Thoracic aorta (tissue), 2 donors: ENCODE data around the gene ENTPD2. TPM values are rescaled to one million over a fixed set of nuclear protein-coding genes. Genes with fewer than 3 reads are reported as not detected.

Experiments used
- ATAC-seq: fragments of 150-250 bp; one replicate; pipeline ENCODE4 v1.8.0; 2017; ENCODE audit warnings: low read depth; ENCODE audit not compliant: insufficient number of reproducible peaks, low FRiP score
- DNase-seq: peaks from one replicate; pipeline ENCODE4 v3.0.0-alpha.2; 2020; ENCODE audit warnings: low spot score
- H3K27ac ChIP-seq, 2 donors: fragments of 200-600 bp; sonication (generic); 1 replicate in 1 of 2; 2 replicates in 1 of 2; pipeline ENCODE4 v1.5.1; 2016; ENCODE audit warnings: mild to moderate bottlenecking in 2 of 2, moderate library complexity in 2 of 2
- H3K27me3 ChIP-seq: fragments of 200-600 bp; sonication (generic); replicated peaks from 2 replicates; pipeline ENCODE4 v1.6.0; 2016; ENCODE audit warnings: mild to moderate bottlenecking; ENCODE audit not compliant: insufficient read depth
- H3K36me3 ChIP-seq: fragments of 200-600 bp; sonication (generic); one replicate; pipeline ENCODE4 v1.5.1; 2016
- H3K4me1 ChIP-seq, 2 donors: fragments of 200-600 bp; sonication (generic); 1 replicate in 1 of 2; 2 replicates in 1 of 2; pipeline versions ENCODE4 v1.5.1 to v1.6.0; 2016; ENCODE audit warnings: low read depth in 2 of 2, mild to moderate bottlenecking in 1 of 2; ENCODE audit not compliant: control insufficient read depth in 1 of 2
- H3K4me3 ChIP-seq: fragments of 200-600 bp; sonication (generic); 2 replicates; pipeline ENCODE4 v1.5.1; 2016; ENCODE audit warnings: mild to moderate bottlenecking
- H3K9me3 ChIP-seq: fragments of 200-600 bp; sonication (generic); 2 replicates; pipeline ENCODE4 v1.5.1; 2016
- CTCF ChIP-seq: fragments of 200-600 bp; sonication (generic); IDR thresholded peaks from one replicate; pipeline ENCODE4 v1.5.1; 2019; ENCODE audit warnings: antibody characterized with exemption
- total RNA-seq, 2 donors: library from RNA; depleted of rRNA; stranded (reverse); fragments of >200 nt; gene quantifications; one replicate each; pipeline versions ENCODE4 v1.1.0 to v1.2.3, GENCODE V29; 2016

Gene ENTPD2
- total RNA-seq, 2 donors from 2014 or later, result 0.92 to 0.95 TPM

DNA sequence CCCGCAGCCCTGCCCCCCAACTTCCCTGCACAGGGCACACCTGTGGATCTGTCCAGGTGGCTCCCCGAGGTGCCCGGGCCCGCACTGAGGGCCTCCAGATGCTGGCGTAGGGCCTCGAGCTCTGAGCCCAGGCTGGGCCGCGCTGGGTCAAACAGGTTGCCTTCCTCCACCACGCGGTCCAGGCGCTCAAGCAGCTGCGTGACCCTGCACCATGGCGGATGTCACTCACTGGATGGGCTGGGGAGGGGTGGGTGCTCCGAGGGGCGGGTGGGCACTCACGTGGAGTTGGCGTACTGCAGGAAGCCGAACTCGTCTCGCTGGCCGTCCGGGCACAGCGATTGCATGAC, 31.2 kb downstream of the ENTPD2 start:
- no peak for TF ChIP-seq CTCF
- DNase-seq (no peak), ATAC-seq (no peak)
- no peaks in the 10 kb centered on the region for H3K27me3 ChIP-seq
- peaks cover 8 to 17% of the 10 kb centered on the region in 2 donors for H3K4me1 ChIP-seq
- peaks cover 5% of the 10 kb centered on the region for H3K36me3 ChIP-seq
- no peak overlapping the region for H3K4me3 ChIP-seq
- no peaks in the 10 kb centered on the region for H3K9me3 ChIP-seq
- H3K27ac ChIP-seq, result no peak overlapping the region

DNA sequence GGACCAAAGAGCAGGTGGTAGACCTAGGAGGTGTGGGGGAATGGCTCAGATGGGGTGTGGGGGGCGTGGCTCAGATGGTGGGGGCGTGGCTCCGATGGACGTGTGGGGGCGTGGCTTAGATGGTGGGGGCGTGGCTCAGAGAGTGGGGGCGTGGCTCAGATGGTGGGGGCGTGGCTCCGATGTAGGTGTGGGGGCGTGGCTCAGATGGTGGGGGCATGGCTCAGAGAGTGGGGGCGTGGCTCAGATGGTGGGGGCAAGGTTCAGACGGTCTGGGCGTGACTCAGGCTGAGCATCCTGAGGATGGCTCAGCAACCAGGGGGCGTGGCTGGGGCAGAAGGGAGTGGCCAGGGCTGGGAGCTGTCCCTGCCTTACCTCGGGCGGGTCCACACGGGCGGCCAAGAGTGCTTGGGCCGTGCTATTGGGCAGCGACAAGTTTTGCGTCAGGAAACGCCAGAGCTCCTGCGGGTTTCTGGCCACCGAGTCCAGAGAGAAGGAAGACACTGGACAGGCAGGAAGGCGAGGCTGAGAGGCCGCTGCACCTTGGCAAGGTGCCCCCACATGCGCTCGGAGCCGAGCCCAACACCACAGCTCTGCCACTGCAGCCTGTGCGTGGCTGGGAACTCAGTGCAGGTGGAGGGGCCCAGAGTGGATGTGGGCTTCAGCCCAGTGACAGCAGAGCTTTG, 31.7 kb downstream of the ENTPD2 start:
- no peaks in the 10 kb centered on the region for H3K9me3 ChIP-seq
- ATAC-seq, result no peak
- H3K4me3 ChIP-seq, result no peak overlapping the region
- no peak for TF ChIP-seq CTCF
- H3K27me3 ChIP-seq, result no peaks in the 10 kb centered on the region
- DNase-seq, result no peak
- H3K4me1 ChIP-seq, result peaks cover 5 to 12% of the 10 kb centered on the region in 2 donors
- H3K36me3 ChIP-seq, result peaks cover 10% of the 10 kb centered on the region
- no peak overlapping the region for H3K27ac ChIP-seq

DNA sequence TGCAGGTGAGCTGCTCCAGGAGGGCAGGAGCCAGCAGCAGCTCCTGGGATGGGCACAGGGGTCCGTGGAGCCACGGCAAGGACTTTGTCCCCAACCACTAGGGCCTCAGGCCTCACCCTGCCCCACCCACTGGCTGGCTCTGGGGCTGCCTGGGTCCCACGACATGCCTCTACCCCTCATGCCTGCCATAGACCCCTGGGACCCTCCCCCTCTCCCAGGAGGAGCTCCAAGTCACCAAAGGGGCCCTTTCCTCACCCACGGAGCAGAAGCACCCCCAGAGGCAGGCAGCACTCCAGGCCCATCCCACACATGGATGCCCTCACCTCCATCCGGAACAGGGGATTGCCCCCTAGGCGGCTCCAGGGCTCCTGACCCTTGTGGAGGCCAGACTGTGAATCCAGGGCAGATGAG, 32.3 kb downstream of the ENTPD2 start:
- TF ChIP-seq CTCF, result no peak
- H3K36me3 ChIP-seq, result peaks cover 12% of the 10 kb centered on the region
- no peaks in the 10 kb centered on the region for H3K27me3 ChIP-seq
- peaks cover 0 to 6% of the 10 kb centered on the region in 2 donors for H3K4me1 ChIP-seq
- no peak overlapping the region for H3K4me3 ChIP-seq
- ATAC-seq, result no peak
- no peak for DNase-seq
- no peak overlapping the region for H3K27ac ChIP-seq
- no peaks in the 10 kb centered on the region for H3K9me3 ChIP-seq

DNA sequence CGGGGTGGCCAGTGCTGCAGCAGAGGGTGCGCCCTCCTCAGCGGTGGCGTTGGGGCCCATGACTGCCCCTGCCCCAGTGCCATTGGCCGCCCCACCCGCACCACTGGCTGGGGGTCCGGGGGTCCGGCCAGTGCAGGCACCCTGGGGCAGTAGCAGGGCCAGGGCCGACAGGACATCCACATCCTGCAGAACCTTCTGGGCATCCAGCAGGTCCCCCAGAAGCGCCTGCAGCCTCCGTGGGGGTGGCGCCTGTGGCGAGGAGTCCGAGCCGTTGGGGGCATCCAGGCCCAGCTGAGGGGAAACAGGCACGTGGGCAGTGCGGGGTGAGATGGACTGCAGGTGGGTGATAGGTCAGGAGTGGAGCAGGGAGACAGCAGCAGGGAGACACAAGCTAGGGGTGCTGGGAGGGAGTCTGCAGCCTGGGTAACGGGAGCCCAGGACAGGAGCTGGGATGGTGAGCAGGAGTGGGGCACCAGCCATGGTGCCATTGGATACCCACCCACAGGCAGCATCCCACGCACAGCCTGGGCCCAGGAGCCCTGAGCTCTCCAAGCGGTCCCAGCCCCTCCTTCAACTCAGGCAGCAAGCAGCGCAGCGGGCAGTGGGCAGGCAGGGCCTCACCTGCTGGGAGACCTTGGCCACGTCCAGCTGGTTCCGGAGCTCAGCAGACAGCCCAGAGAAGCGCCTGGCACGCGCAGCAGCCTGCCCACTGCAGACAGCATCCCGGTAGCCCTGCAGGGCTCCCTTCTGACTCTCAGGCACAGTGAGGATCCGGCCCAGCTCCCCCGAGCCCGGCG, 32.9 kb downstream of the ENTPD2 start:
- Histone ChIP-seq H3K9me3 (no peaks in the 10 kb centered on the region), H3K4me3 (no peak overlapping the region), H3K27me3 (no peaks in the 10 kb centered on the region), H3K27ac (no peak overlapping the region), H3K4me1 (peaks cover 0 to under 1% of the 10 kb centered on the region in 2 donors), H3K36me3 (peaks cover 14% of the 10 kb centered on the region)
- ATAC-seq, result no peak
- no peak for TF ChIP-seq CTCF
- no peak for DNase-seq

GRCh38 chr9:137019891-137020683, 33.8 kb downstream of the ENTPD2 start:
- TF ChIP-seq CTCF, result no peak
- H3K4me1 ChIP-seq, result no peaks in the 10 kb centered on the region
- no peak for DNase-seq
- H3K27ac ChIP-seq, result no peak overlapping the region
- no peak overlapping the region for H3K4me3 ChIP-seq
- peaks cover 15% of the 10 kb centered on the region for H3K36me3 ChIP-seq
- ATAC-seq, result no peak
- H3K27me3 ChIP-seq, result no peaks in the 10 kb centered on the region
- no peaks in the 10 kb centered on the region for H3K9me3 ChIP-seq
